Activated CD4-positive, alpha-beta T cell treated with anti-CD3 and anti-CD28 coated beads for 1 hour (primary cell): Measurements from ENCODE around the gene SIPA1.
"Not testable (repeated sequence)": the region's sequence is repeated elsewhere in the genome, so short reads cannot be mapped to it uniquely, and the experiment has no call there.

Source experiments
- DNase-seq: peaks from one replicate; pipeline ENCODE4 v3.0.0-alpha.2; 2020

Gene SIPA1

DNA sequence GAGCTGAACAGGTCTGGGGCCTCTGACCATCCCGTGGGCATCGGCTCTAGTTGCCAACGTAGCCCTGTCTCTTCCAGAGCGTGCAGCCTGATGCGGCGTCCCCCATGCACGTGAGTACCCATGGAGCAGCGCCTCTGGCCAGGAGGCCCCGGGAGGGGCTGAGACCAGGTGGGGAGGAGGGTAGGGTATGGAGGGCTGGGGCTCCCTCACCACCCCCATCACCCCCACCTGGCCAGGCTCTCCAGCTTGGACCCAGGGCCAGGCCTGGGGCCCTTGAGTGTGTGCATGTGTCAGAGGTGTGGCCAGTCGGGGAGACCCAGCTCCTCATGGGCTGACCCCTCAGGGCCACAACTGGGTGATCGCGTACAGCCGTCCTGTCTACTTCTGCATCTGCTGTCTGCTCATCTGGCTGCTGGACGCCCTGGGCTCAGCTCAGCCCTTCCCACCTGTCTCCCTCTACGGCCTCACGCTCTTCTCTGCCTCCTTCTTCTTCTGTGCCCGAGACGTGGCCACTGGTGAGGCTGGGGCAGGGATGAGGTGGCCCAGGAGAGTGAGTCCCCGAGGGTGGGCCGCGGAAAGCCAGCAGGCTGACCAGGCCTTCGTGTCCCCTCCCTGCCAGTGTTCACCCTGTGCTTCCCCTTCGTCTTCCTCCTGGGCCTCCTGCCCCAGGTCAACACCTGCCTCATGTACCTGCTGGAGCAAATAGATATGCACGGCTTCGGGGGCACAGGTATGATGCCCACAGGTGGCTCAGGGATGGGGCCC lies 13.9 kb upstream of the SIPA1 start:
- no peak for DNase-seq

DNA sequence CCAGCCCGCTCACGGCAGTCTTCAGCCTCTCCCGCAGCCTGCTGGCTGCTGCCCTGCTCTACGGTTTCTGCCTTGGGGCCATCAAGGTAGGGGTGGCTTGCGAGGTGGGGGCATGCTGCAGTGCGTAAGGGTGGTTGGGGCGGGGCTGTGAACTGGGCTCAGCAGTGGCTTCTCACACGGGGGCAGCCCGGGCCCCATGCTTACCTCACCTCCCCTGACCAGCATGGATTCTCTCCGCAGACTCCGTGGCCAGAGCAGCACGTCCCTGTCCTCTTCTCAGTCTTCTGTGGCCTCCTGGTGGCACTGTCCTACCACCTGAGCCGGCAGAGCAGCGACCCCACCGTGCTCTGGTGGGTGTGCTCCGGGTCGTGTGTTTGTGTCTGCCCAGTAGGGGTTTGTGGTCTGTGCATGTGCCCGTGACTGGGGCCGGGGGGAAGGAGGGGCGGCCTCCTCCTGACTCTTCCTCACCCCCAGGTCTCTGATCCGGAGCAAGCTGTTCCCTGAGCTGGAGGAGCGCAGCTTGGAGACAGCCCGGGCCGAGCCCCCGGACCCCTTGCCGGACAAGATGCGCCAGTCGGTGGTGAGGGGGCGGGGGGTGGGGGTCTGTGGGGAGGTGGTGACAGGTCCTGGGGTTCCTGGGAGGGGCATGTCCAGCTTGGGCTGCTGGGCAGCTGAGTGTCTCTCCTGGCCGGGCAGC lies 12.8 kb upstream of the SIPA1 start:
- DNase-seq = no peak

DNA sequence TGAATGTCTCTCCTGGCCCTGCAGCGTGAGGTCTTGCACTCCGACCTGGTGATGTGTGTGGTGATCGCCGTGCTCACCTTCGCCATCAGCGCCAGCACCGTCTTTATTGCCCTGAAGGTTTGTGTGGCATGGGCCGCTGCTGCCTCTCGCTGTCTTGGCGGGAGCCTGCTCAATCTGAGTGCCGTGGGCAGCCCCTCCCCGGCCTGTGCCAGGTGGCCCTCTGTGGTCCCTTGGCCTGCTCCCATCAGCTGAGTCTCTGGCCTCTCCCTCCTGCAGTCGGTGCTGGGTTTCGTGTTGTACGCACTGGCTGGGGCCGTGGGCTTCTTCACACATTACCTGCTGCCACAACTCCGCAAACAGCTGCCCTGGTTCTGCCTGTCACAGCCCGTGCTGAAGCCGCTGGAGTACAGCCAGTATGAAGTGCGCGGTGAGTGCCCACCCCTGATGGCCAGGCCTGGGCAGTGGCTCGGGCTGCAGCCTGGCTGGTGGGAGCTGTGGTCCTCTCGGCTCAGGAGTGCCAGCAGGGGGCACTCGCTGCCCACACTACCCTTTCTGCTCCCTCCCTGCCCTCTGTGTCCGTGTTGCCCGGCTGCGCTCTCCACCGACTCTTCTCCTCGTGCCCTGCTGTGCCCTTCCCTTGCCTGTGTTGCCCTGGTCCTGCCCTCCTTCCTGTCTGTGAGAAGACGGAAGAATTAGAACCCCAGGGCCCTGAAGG lies 12.1 kb upstream of the SIPA1 start:
- peak; percentile 40 for DNase-seq

DNA sequence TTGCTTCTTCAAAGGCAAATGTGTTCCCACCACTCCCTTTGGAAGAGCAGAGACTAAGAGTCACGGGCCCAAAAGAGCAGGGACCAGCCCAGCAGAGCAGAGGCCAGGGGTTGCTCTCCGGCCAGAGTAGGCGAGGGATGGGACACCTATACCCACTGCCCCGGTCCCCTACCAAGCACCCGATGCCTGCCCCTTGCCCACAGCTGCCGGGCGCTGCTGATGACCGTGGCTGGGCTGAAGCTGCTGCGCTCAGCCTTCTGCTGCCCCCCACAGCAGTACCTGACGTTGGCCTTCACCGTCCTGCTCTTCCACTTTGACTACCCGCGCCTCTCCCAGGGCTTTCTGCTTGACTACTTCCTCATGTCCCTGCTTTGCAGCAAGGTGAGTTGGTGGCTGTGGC lies 10.7 kb upstream of the SIPA1 start:
- no peak for DNase-seq

DNA sequence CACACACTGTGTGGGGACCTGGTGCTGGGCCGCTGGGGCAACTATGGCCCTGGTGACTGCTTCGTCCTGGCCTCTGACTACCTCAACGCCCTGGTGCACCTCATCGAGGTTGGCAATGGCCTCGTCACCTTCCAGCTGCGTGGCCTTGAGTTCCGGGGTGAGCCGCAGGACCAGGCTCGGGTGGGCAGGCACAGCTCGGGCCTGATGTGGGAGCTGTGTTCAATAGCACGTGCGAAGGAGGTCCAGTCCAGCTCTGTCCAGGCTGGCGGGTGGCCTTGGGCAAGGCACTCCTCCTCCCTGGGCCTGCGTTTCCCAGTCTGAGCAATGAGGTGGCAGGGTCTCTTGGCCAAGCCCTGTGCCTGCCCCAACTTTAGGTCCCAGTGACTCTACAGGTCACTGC lies 8.3 kb upstream of the SIPA1 start:
- DNase-seq = no peak

DNA sequence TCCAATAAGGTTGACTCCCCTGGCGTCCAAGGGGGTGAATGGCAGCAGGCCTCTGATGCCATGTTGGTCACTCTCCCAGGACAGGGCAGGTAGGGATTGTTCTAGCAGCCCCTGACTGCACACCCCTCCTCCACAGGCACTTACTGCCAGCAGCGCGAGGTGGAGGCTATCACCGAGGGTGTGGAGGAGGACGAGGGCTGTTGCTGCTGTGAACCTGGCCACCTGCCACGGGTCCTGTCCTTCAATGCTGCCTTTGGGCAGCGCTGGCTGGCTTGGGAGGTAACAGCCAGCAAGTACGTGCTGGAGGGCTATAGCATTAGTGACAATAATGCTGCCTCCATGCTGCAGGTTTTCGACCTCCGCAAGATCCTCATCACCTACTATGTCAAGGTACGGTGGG lies 7.7 kb upstream of the SIPA1 start:
- no peak for DNase-seq

DNA sequence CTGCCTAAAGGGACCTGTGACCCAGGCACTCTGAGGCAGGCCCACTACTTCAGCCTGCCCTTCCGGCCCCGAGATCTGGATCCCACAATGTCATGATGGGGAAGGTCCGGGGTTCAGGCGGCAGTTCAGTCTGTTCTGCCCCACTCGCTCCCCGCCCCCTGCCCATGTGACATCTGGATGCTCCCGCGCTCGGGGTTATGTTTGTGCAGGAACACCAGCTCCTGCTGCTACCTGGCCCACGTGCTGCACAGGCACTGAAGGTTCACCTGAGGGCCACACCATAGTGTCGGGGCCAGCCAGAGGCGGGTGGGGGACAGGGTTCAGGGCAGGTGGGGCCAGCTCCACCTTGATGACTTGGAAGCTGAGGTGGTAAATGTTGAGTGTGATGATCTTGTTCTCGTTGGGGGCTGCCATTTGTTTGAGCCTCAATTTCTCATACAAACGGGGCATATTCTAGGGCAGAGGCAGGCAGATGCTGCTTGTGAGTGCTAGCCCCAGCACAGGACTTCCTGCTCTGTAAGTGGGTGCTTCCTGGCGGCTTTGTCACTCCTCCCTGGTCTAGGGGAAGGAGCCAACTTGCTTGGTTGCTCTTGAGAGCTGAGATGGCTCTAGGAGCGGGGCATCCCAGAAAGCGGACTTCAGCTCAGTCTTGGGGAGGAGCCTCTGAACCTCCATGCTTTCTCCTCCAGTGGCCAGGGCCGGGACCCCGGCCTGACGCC lies 4.4 kb upstream of the SIPA1 start:
- DNase-seq = no peak

DNA sequence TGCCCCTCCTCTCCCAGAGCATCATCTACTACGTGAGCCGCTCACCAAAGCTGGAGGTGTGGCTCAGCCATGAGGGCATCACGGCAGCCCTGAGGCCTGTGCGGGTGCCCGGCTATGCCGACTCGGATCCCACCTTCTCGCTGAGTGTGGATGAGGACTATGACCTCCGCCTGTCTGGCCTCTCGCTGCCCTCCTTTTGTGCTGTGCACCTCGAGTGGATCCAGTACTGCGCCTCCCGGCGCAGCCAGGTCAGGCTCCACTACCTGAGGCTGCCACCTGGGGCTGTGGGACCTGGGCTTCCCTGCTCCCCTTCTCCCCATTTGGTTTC lies 3.8 kb upstream of the SIPA1 start:
- DNase-seq = no peak

DNA sequence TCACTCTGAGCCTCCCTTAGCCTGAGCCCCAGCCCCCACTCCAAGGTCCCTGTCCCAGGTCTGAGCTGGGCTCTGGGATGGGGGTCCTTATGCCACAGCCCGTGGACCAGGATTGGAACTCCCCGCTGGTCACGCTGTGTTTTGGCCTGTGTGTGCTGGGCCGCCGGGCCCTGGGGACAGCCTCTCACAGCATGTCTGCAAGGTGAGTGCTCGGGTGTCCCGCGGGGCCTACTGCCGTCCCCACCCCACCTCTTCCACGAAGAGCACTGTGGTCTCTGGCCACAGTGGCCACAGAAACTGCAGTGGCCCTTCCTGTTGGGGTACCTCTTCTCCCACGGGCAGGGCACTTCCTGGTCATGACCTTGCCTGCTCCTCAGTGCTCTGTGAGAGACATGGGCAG lies 3.5 kb upstream of the SIPA1 start:
- DNase-seq = no peak

DNA sequence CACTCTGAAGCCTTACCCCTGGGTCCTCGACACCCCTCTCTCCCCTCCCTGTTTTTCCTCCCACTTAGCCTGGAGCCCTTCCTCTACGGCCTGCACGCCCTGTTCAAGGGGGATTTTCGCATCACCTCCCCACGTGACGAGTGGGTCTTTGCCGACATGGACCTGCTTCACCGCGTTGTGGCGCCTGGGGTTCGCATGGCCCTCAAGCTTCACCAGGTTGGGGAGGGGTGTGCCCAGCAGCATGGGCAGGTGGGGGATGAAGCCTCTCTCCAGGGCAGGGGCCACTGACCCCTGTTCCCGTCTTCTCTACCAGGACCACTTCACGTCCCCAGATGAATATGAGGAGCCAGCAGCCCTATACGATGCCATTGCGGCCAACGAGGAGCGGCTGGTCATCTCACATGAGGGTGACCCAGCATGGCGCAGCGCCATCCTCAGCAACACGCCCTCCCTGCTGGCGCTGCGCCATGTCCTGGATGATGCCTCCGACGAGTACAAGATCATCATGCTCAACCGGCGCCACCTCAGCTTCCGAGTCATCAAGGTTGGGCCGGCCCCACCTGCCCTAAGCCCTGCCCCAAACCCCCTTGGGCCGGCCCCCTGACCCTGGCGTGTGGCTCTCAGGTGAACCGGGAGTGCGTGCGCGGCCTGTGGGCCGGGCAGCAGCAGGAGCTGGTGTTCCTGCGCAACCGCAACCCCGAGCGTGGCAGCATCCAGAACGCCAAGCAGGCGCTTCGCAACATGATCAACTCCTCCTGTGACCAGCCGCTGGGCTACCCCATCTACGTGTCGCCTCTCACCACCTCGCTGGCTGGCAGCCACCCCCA lies 2.8 kb upstream of the SIPA1 start:
- DNase-seq = no peak

DNA sequence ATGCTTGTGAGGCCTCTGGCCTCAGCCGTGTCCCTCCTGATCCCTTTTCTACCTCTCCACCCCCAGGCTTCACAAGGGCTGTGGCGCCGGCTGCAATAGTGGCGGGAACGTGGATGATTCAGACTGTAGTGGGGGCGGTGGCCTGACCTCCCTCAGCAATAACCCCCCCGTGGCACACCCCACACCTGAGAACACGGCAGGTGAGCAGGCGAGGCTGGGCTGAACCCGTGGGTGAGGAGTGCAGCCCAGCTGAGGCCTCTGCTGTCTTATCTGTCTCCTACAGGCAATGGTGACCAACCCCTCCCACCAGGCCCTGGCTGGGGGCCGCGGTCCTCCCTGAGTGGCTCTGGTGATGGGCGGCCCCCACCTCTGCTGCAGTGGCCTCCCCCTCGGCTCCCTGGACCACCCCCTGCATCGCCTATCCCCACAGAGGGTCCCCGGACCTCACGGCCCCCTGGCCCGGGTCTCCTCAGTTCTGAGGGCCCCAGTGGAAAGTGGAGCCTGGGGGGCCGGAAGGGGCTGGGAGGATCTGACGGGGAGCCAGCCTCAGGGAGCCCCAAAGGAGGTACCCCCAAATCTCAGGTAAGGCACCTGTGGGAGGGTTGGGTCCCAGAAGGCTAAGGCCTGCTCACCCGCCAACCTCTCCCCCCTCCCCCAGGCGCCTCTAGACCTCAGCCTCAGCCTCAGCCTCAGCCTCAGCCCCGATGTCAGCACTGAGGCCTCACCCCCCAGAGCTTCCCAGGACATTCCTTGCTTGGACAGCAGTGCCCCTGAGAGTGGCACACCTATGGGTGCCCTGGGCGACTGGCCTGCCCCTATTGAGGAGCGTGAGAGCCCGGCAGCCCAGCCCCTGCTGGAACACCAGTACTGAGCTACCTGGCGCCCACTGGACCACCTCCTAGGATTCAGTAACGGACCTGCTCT lies 1.5 kb upstream of the SIPA1 start:
- no peak for DNase-seq

DNA sequence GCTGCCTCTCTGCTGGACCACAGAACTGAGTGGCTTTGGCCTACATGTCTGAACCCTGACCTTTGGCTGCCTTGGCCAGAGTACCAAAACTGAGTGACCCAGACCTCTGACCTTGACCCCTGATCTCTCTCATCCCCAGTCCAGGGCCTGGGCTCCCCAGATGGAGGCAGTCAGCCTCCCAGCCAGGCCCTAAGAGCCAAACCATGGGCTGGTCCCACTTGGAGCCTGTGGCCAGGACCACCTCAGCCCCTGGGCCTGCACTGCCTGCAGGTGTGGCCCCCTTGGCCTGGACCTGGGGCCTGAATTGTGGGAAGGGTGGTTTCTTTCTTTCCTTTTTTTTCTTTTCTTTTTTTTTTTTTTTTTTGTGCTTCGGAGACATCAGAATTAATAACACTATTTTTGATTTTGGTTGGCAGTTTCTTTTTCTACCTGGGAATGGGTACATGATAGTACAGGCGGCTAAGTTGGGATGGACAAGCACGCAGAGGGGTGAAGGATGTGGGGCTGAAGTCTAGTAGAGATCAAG lies 806 bp upstream of the SIPA1 start:
- DNase-seq = no peak

DNA sequence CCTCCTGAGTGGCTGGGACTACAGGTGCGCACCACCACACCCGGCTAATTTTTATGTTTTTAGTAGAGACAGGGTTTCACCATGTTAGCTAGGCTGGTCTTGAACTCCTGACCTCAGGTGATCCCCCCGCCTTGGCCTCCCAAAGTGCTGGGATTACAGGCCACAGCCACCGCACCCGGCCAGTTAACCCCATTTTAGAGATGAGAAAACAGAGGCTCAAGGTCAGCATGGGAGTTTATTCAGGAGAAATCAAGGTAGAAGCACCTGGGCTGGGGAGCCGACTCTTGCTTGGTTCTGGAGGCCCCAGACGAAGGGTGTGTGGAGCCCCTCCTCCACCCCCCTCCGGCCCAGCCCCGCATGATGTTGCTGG lies 1.3 kb downstream of the SIPA1 start:
- not testable (repeated sequence) for DNase-seq

DNA sequence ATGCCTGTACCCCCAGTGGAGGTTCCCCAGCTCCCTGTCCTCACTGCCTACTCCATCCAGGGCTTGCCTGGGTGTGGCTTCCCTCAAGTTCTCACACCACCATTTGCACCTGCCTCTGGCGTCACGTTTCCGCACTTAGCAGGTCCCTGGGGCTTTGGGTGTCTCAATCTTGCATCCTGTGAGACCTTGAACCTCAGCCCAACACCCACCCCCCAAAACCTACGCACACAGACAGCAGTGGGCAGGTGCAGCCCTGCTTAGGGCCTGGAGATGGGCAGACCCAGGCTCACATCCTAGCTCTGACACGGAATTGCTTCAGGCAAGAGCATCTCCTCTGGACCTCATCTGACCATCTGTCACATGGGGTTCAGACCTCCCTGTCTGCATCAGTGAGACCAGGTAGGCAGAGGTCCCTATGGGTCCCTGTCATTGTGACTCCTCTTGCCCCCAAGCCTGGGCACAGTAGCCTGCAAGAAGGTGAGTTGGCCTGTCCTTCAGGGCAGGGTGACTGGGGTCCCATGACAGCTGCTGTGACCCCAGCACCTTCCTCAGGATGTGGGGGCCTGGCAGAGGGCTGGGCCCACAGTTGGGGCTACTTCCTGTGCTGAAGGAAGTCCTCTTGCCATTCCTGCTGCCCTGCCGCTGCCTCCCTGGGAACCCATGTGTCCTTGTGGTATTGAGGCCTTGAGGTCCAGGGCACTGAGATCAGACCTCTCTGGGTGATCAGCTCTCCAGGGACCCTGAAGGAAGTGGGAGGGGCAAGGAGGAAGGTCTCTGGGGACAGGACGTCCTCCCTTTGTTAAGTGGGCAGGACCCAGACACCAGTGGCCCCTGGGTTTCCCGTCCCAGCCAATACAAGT lies 2.0 kb downstream of the SIPA1 start:
- peak; percentile 48 for DNase-seq

DNA sequence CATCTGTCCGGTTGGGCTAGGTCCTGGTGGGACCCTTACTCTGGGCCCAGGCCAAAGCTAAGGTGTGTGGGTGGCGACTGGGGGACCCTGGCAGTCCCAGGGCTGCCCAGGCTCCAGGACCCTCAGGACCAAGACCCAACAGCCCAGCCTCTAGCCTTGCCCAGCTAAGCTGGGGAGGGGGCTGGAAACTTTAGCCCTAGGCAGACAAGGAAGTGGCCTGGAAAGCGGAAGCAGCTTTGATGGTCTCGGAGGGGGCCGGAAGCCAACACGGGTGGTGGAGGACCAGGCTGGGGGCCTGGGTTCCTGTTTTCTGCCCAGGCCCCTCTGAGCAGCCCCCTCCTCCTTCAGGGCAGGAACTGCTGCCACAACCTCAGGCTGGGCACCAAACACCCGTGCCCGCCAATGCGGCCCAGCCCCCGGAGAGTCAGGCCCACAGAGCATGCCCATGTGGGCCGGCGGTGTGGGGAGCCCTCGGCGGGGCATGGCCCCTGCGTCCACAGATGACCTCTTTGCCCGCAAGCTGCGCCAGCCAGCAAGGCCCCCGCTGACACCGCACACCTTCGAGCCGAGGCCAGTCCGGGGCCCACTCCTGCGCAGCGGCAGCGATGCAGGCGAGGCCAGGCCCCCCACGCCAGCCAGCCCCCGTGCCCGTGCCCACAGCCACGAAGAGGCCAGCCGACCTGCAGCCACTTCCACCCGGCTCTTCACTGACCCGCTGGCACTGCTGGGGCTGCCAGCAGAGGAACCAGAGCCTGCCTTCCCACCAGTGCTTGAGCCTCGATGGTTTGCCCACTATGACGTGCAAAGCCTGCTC lies 2.8 kb downstream of the SIPA1 start:
- DNase-seq = no peak

DNA sequence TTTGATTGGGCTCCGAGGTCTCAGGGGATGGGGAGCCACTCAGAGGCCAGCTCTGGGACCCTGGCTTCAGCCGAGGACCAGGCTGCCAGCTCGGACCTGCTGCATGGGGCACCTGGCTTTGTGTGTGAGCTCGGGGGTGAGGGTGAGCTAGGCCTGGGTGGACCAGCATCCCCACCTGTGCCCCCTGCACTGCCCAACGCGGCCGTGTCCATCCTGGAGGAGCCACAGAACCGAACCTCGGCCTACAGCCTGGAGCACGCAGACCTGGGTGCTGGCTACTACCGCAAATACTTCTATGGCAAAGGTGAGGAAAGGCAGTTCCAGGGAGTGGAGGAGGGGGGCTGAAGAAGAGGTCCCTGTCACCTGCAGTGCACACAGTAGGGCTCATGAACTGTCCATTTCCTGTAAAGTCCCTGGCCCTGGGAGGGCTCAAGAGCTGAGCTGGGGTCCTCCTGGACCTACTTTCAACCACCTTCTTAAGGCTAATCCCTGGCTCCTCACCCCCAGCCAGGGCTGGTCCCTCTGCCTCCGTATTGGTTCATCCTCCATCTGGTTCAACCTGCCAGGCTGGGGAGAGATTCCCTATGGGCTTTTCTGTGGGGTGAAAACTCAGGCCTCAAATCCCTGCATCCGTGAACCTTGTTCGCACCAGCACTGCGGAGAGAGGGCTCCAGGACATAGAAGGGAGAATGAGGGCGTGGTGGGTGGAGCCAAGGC lies 3.6 kb downstream of the SIPA1 start:
- DNase-seq = no peak

DNA sequence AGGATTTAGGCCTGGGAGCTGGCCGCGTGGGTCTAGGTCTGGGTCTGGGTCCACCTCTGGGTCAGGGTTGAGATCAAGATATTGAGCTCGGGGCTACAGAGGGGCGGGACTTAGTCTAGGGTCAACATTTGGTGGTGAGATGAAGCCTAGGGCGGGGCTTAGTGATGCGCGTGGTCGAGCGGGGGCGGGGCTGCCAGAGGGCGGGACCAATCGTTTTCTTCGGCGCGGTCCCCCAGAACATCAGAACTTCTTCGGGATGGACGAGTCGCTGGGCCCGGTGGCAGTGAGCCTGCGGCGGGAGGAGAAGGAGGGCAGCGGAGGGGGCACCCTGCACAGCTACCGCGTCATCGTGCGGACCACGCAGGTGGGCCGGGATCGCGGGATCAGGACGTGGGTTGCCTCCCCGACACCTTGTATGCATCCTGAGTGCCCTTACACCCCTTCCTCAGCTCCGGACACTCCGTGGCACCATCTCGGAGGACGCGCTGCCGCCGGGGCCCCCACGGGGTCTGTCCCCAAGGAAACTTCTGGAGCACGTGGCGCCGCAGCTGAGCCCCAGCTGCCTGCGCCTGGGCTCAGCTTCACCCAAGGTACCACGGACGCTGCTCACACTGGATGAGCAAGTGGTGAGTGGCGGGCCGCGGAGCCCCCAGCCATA lies 4.2 kb downstream of the SIPA1 start:
- DNase-seq = no peak

DNA sequence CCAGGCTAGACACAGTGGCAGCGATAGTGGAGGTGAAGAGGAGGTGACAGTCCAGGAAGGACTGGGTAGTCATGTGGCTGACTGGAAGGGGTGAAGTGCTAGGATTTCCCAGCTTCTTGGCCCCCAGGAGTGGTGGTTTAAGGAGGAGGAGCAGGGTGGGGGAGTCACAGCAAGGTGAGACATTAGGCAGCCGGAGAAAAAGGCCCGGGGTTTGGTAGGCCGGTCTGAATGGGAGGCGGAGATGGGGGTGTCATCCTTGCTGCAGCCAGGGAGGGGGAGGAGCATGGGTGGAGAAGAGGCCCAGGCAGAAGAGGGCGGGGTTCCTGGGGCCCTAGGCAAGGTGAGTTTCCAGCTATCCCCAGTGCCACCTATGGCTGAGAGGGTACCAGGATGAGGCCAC lies 6.1 kb downstream of the SIPA1 start:
- no peak for DNase-seq
